ENCODE results near the gene STPG2.

DNA sequence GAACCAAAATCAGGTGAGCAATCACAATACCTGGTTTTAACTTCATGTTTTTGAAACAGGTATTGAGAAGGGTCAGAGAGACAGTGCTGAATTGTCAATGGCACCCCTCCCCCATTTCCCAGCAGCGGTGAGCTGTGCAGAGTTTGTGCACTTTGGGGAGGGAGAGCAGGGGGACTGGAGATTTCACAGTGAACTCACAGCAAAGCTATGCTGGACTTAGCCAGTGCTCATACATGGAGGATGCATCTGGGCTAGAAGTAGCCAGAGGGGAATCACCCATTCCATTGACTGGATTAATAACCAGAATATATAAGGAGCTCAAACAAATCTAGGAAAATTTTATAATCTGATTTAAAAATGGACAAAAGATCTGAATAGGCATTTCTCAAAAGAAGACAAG is 612.6 kb downstream of the STPG2 start:
- TF ChIP-seq, protein P1, sequence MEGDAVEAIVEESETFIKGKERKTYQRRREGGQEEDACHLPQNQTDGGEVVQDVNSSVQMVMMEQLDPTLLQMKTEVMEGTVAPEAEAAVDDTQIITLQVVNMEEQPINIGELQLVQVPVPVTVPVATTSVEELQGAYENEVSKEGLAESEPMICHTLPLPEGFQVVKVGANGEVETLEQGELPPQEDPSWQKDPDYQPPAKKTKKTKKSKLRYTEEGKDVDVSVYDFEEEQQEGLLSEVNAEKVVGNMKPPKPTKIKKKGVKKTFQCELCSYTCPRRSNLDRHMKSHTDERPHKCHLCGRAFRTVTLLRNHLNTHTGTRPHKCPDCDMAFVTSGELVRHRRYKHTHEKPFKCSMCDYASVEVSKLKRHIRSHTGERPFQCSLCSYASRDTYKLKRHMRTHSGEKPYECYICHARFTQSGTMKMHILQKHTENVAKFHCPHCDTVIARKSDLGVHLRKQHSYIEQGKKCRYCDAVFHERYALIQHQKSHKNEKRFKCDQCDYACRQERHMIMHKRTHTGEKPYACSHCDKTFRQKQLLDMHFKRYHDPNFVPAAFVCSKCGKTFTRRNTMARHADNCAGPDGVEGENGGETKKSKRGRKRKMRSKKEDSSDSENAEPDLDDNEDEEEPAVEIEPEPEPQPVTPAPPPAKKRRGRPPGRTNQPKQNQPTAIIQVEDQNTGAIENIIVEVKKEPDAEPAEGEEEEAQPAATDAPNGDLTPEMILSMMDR (IDR thresholded peaks at IDR 0.05) = no peak
- TF ChIP-seq POLR2A (IDR thresholded peaks at IDR 0.05) = no peak
